PC-3 (cell line): ENCODE results near the gene ETV3.

Experiments used
- CTCF ChIP-seq: fragments of 300-600 bp; sonication (generic); conservative IDR thresholded peaks from 2 replicates; pipeline ENCODE4 v1.5.1; 2017; ENCODE audit warnings: antibody characterized with exemption, low read depth, mild to moderate bottlenecking, low read length
- EZH2 ChIP-seq: fragments of 300-600 bp; sonication (generic); IDR thresholded peaks from one replicate; pipeline ENCODE4 v1.6.1; 2017; ENCODE audit warnings: antibody characterized with exemption, mild to moderate bottlenecking, low read length; ENCODE audit not compliant: unreplicated experiment

GRCh38 chr1:157181790-157182189, 43.6 kb upstream of the ETV3 start:
- TF ChIP-seq CTCF (no peak), EZH2 (no peak)
